Stimulated activated naive CD8-positive, alpha-beta T cell treated with anti-CD3 and anti-CD28 coated beads, Interleukin-15, amount 100 ng/mL, for 72 hours (primary cell): ENCODE data around the gene C2orf80.
"Not testable (repeated sequence)": the region's sequence is repeated elsewhere in the genome, so short reads cannot be mapped to it uniquely, and the experiment has no call there.

Experiments used
- ATAC-seq: fragments of 150-1000 bp; cut with Tn5 transposase; 2 replicates; pipeline ENCODE4 v1.10.0; 2021; ENCODE audit warnings: mild to moderate bottlenecking, moderate library complexity
- DNase-seq, 2 donors: peaks; one replicate each; pipeline ENCODE4 v3.0.0; 2021 to 2022
- H3K27ac Mint-ChIP-seq, 2 donors: one replicate each; pipeline ENCODE4 v1.8.0; 2022; ENCODE audit warnings: mild to moderate bottlenecking in 2 of 2, mixed read lengths in 2 of 2, moderate library complexity in 2 of 2
- H3K27me3 Mint-ChIP-seq: one replicate; pipeline ENCODE4 v1.8.0; 2022; ENCODE audit warnings: mixed read lengths
- H3K4me1 Mint-ChIP-seq: one replicate; pipeline ENCODE4 v1.8.0; 2022; ENCODE audit warnings: mild to moderate bottlenecking, mixed read lengths
- H3K4me3 Mint-ChIP-seq, 2 donors: one replicate each; pipeline ENCODE4 v1.8.0; 2022; ENCODE audit warnings: mild to moderate bottlenecking in 2 of 2, mixed read lengths in 2 of 2, moderate library complexity in 1 of 2
- H3K9me3 Mint-ChIP-seq, 2 donors: one replicate each; pipeline ENCODE4 v1.8.0; 2022; ENCODE audit warnings: mixed read lengths in 2 of 2

C2orf80 gene

DNA sequence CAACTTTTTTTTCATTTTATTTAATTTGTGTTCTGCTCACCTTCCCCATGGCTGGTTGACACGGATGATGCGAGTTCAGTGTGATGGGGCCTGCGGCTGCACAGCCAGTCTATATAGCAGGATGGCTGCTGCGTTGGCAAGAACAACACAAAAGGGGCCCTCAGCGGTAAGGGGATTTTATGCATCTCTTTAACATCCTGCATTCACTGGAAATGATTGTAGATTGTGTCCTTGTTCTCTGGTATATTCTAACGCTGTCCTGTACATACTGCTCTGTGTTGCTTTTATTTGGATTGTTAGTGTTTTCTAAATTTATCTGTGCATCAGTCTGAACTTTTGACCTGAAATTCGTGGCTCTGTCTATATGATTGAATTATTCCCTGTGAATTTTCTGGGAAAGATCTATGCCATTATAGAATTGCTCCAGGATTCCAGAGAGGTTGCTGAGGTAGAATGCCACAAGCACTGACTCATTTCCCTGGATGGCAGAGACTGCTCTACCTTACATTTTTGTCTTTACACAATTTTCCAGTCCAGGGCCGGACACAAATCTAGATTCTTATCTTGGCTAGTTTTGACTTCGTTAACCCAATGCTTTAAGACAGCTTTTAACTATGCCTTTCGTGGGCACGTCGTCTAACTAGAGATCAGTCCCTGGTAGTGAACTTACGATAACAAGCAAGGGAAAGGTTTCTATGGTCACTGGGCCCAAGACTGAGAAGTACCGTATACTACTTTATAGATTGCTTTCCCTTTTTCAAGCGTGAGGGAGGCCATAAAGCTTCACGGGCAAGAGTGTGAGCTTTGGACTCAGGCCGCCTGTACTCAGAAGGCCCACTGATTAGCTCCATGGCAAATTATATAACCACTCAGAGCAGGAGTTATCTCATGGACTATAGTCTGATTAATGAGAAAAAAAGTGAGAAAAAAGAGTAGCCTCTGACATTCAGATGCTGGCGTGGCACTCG is 59.8 kb downstream of the C2orf80 start, which contains the start of gene CRYGC:
CRYGC (minus strand) TSS at position 85 of the 968 bp plus-strand sequence; CDS start at position 49, 36 bp downstream.
- H3K9me3 Mint-ChIP-seq, result no peaks in the 10 kb centered on the region
- H3K27ac Mint-ChIP-seq, result no peak within 1 kb of the TSS
- H3K4me3 Mint-ChIP-seq, result no peak within 1 kb of the TSS
- DNase-seq (no peak), ATAC-seq (no peak)
- peaks cover 10% of the 10 kb centered on the region for H3K27me3 Mint-ChIP-seq
- H3K4me1 Mint-ChIP-seq, result peaks cover 4% of the 10 kb centered on the region

DNA sequence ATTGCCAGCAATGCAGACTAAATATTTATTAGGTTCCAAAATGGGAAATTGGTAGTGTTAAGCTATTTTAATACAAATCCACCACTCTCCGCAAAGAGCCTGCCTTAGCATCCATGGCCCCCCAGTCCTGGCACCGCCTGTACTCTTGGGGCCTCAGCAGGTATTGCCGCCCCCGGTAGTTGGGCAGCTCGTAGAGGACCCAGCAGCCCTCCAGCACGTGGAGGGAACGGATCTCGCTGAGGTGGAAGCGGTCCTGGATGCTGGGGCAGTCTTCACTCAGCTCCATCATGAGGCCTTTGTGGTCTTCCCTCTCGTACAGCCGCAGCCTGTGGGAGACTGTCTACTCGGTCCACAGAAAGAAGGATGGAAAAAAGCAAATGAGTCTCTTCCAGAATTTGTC is 61.7 kb downstream of the C2orf80 start:
- Mint-ChIP-seq H3K4me1 (peaks cover 11% of the 10 kb centered on the region), H3K27ac (no peak overlapping the region), H3K9me3 (no peaks in the 10 kb centered on the region), H3K27me3 (peaks cover 25% of the 10 kb centered on the region), H3K4me3 (no peak overlapping the region)
- ATAC-seq (no peak), DNase-seq (no peak)

DNA sequence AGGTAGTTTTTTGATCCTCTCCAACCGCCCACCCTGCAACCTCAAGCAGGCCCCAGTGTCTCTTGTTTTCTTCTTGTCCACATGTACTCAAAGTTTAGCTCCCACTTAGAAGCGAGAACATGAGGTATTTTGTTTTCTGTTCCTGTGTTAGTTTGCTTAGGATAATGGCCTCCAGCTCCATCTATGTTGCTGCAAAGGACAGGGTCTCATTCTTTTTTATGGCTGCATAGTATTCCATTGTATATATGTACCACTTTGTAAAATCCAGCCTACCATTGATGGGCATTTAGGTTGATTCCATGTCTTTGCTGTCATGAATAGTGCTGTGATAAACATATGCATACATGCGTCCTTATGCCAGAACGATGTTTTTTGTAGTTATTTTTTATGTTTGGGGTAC is 62.7 kb downstream of the C2orf80 start:
- ATAC-seq, result no peak
- Mint-ChIP-seq H3K4me1 (peaks cover 11% of the 10 kb centered on the region), H3K27ac (no peak overlapping the region), H3K27me3 (peaks cover 25% of the 10 kb centered on the region), H3K4me3 (no peak overlapping the region), H3K9me3 (no peaks in the 10 kb centered on the region)
- no peak for DNase-seq

DNA sequence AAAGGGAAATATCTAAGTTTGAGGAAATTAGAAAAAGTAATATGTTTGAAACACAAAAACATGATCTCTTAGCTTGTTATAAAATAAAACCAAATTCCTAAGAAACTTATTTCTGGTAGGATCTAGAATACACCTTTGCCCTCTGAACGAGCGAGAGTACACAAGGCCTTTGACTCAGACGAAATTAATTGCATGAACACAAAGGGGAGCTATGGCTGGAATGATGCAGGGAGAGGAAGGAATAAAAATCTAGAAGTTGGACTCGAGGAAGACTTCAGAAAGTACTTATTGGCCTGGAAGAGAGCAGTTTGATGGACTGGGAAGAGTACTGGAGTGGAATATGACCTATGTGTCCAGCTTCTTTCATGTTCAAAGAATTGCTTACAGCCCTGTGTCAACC is 64.6 kb downstream of the C2orf80 start:
- no peak for DNase-seq
- Mint-ChIP-seq H3K27me3 (peaks cover 33% of the 10 kb centered on the region), H3K4me1 (peaks cover 11% of the 10 kb centered on the region), H3K27ac (no peak overlapping the region), H3K4me3 (no peak overlapping the region), H3K9me3 (no peaks in the 10 kb centered on the region)
- ATAC-seq, result no peak

DNA sequence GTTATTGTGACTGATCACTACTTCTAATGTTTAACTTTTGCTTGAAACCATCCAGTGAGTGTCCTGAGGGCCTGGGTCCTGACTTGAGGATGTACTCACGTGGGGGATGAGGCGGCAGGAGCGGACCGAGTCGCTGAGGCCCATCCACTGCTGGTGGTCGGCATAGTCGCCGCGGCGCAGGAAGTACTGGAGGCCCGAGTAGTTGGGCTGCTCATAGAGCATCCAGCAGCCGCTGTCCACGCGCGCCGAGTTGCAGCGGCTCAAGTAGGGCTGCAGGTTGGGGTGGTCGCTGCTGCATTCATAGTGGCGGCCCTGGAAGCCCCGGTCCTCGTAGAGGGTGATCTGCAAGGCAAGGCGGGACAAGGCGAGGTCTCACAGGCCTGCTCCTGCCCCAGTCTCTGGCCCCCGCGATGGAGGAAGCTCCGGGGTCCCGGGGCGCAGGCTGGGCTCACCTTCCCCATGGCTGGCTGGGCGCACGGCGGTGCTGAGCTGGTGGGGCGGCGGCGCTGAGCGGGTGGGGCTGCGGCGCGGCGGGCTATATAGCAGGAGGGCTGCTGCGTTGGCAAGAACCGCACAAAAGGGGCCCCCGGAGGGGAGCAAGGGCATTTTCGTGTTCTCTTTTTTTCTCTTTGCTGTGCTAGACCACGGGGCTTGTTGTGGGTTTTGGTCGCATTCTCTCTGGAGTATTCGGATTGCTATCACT is 65.7 kb downstream of the C2orf80 start, which contains the start of gene CRYGD:
CRYGD (minus strand) TSS at position 512 of the 703 bp plus-strand sequence; CDS start at position 461, 51 bp downstream.
- Mint-ChIP-seq H3K4me1 (peaks cover 11% of the 10 kb centered on the region), H3K27me3 (peaks cover 33% of the 10 kb centered on the region)
- not testable (repeated sequence) for H3K27ac Mint-ChIP-seq

DNA sequence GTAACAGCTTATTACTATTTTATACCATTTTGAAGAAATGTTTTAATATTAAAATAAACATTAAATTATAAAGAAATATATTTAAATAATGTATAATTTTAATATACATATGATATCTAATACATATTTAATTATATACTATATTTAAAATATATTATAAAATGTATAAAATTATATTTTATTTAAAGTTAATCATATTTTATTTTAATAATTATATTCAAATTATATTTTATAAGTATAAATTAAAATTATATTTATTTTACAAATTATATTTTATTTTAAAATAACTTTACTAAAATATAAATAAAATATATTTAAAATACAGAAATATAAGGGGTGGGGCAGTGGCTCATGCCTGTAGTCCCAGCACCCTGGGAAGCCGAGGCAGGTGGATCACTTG is 67.6 kb downstream of the C2orf80 start:
- peaks cover 11% of the 10 kb centered on the region for H3K4me1 Mint-ChIP-seq
- ATAC-seq (no peak), DNase-seq (no peak)
- H3K9me3 Mint-ChIP-seq, result no peaks in the 10 kb centered on the region
- no peak overlapping the region for H3K4me3 Mint-ChIP-seq
- no peak overlapping the region for H3K27ac Mint-ChIP-seq
- H3K27me3 Mint-ChIP-seq, result peaks cover 33% of the 10 kb centered on the region

More for the DNA sequence above, 65.7 kb downstream of the C2orf80 start, which contains the start of gene CRYGD:
- ATAC-seq (peak; percentile 73), DNase-seq (peak; percentile 9 to 20)
- not testable (repeated sequence) for H3K9me3 Mint-ChIP-seq
- peak within 1 kb of the TSS; percentile 53 to 67 for H3K4me3 Mint-ChIP-seq

DNA sequence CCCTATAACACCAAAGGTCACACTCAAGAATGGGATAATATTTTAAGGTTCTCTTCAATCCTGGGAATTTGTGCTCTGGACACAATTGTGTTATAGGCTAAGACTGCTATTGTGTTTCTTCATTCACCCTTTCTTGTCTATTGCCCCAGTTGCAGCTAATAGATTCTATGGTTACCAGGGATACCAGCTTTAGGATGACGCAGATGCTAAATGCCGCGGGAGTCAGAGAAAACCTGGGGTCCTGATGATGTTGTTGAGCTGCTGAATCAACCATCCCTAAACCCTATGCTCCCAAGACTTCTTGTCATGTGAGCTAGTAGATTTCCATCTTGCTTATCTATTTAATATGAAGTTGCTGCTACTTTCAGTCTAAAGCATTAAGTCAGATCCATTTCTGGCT is 70.9 kb downstream of the C2orf80 start:
- H3K9me3 Mint-ChIP-seq, result no peaks in the 10 kb centered on the region

DNA sequence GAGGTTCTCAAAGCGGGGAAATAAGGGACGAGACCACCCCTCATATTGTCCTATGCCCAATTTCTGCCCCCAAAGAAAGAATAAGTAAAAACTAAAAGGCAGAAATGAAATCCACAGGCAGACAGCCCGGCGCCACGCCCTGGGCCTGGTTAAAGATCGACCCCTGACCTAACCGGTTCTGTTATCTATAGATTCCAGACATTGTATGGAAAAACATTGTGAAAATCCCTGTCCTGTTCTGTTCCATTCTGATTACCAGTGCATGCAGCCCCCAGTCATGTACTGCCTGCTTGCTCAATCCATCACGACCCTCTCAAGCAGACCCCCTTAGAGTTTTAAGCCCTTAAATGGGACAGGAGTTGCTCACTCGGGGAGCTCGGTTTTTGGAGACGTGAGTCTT is 72.4 kb downstream of the C2orf80 start:
- not testable (repeated sequence) for H3K9me3 Mint-ChIP-seq, ATAC-seq, H3K4me1 Mint-ChIP-seq, H3K4me3 Mint-ChIP-seq, H3K27ac Mint-ChIP-seq, DNase-seq
- peaks cover 22% of the 10 kb centered on the region for H3K27me3 Mint-ChIP-seq

More for the DNA sequence above, 70.9 kb downstream of the C2orf80 start:
- Mint-ChIP-seq H3K27ac (no peak overlapping the region), H3K4me1 (peaks cover 3% of the 10 kb centered on the region), H3K27me3 (peaks cover 12% of the 10 kb centered on the region), H3K4me3 (no peak overlapping the region)
- ATAC-seq (no peak), DNase-seq (no peak)
